Right ventricle myocardium inferior (tissue), 1 donor: Measurements from ENCODE around the gene NLRC5. TPM values are rescaled to one million over a fixed set of nuclear protein-coding genes. Genes with fewer than 3 reads are reported as not detected.
A peak's percentile ranks its signal among the peaks of the same experiment; 100 is the strongest.
"Not testable (repeated sequence)": the region's sequence is repeated elsewhere in the genome, so short reads cannot be mapped to it uniquely, and the experiment has no call there.

Experiments
- ATAC-seq: fragments of 200-7000 bp; cut with Tn5 transposase; one replicate; pipeline ENCODE4 v1.9.1; 2020; ENCODE audit warnings: mild to moderate bottlenecking, moderate library complexity
- DNase-seq: peaks from one replicate; pipeline ENCODE4 v3.0.0; 2021; ENCODE audit errors: missing footprints
- intact Hi-C: fragments of 100-400 bp; cut with DNase I; formaldehyde crosslinking; loops from one replicate; pipeline ENCODE4 v1.11.0; 2022
- total RNA-seq: library from RNA; stranded (reverse); fragmentation: NEBNext Ultra II Directional; extraction: Animal tissue kit (Norgen Biotek cat#: 25700); gene quantifications from one replicate; pipeline ENCODE4 v1.2.1, GENCODE V29; 2021
- donor health status: DM: no; HTN: yes; CAD: no; lungs with severe emphysema.

NLRC5 gene
- total RNA-seq, 1 donor from 2014 or later = 8.6 TPM

- ATAC-seq (no peak), DNase-seq (no peak)
- intact Hi-C loops = no loop called here
Measured at GRCh38 chr16:56977216-56977615, 12.1 kb upstream of the NLRC5 start.

GRCh38 chr16:56977823-56978430 lies 11.4 kb upstream of the NLRC5 start:
- ATAC-seq = no peak
- intact Hi-C loops = no loop called here
- DNase-seq = no peak

- intact Hi-C loops = no loop called here
- no peak for ATAC-seq
- DNase-seq = no peak
Measured at GRCh38 chr16:56980201-56980535, 9.2 kb upstream of the NLRC5 start.

- intact Hi-C loops = no loop called here
- ATAC-seq (no peak), DNase-seq (no peak)
Measured at GRCh38 chr16:56980792-56981724, 8.3 kb upstream of the NLRC5 start.

- intact Hi-C loops = no loop called here
- DNase-seq (no peak), ATAC-seq (no peak)
Measured at GRCh38 chr16:56981729-56982271, 7.6 kb upstream of the NLRC5 start.

GRCh38 chr16:56982695-56983094 lies 6.7 kb upstream of the NLRC5 start:
- ATAC-seq = no peak
- DNase-seq = no peak
- intact Hi-C loops = no loop called here

GRCh38 chr16:56983211-56983751 lies 6.1 kb upstream of the NLRC5 start:
- ATAC-seq (no peak), DNase-seq (no peak)
- intact Hi-C loops = no loop called here

GRCh38 chr16:56984639-56985038 lies 4.7 kb upstream of the NLRC5 start:
- no peak for DNase-seq
- intact Hi-C loops = no loop called here

GRCh38 chr16:56985288-56985961 lies 3.9 kb upstream of the NLRC5 start:
- ATAC-seq (no peak), DNase-seq (peak; percentile 88)
- intact Hi-C loops = no loop called here

More at GRCh38 chr16:56984639-56985038, 4.7 kb upstream of the NLRC5 start:
- ATAC-seq = no peak

GRCh38 chr16:56985962-56986360 lies 3.4 kb upstream of the NLRC5 start:
- DNase-seq = no peak
- intact Hi-C loops = no loop called here
- ATAC-seq = no peak

- intact Hi-C loops = no loop called here
- no peak for ATAC-seq
- no peak for DNase-seq
Measured at GRCh38 chr16:56986361-56986760, 3.0 kb upstream of the NLRC5 start.

- ATAC-seq, DNase-seq, intact Hi-C loops: not testable (repeated sequence)
Measured at GRCh38 chr16:56986908-56987307, 2.4 kb upstream of the NLRC5 start.

GRCh38 chr16:56987692-56988091 lies 1.7 kb upstream of the NLRC5 start:
- no peak for ATAC-seq
- intact Hi-C loops = no loop called here

GRCh38 chr16:56988161-56988947 lies 1.0 kb upstream of the NLRC5 start:
- ATAC-seq = no peak
- intact Hi-C loops = no loop called here

More at GRCh38 chr16:56987692-56988091, 1.7 kb upstream of the NLRC5 start:
- DNase-seq = no peak

GRCh38 chr16:56989988-56990387 lies 631 bp downstream of the NLRC5 start:
- ATAC-seq = no peak
- no peak for DNase-seq
- intact Hi-C loops = no loop called here

More at GRCh38 chr16:56988161-56988947, 1.0 kb upstream of the NLRC5 start:
- no peak for DNase-seq

GRCh38 chr16:56990407-56991286 lies 1.3 kb downstream of the NLRC5 start:
- no peak for DNase-seq
- no peak for ATAC-seq
- intact Hi-C loops = no loop called here

- ATAC-seq, DNase-seq: not testable (repeated sequence)
Measured at GRCh38 chr16:56992431-56992830, 3.1 kb downstream of the NLRC5 start.

More at GRCh38 chr16:56992431-56992830, 3.1 kb downstream of the NLRC5 start:
- intact Hi-C loops = not testable (repeated sequence)
